NCI-H1092 (cell line): Measurements from ENCODE around the gene LTF.
"Not testable (repeated sequence)": the region's sequence is repeated elsewhere in the genome, so short reads cannot be mapped to it uniquely, and the experiment has no call there.

Experiments
- DNase-seq: peaks from one replicate; lab custom pipeline; 2025; lab: John Stamatoyannopoulos, UW

LTF gene

GRCh38 chr3:46464326-46465195 lies at the start of gene LTF:
LTF (minus strand) TSS chr3:46464905; CDS start chr3:46464867, 38 bp downstream.
- no peak for DNase-seq

GRCh38 chr3:46512191-46512749 lies 47.6 kb upstream of the LTF start:
- no peak for DNase-seq

DNA sequence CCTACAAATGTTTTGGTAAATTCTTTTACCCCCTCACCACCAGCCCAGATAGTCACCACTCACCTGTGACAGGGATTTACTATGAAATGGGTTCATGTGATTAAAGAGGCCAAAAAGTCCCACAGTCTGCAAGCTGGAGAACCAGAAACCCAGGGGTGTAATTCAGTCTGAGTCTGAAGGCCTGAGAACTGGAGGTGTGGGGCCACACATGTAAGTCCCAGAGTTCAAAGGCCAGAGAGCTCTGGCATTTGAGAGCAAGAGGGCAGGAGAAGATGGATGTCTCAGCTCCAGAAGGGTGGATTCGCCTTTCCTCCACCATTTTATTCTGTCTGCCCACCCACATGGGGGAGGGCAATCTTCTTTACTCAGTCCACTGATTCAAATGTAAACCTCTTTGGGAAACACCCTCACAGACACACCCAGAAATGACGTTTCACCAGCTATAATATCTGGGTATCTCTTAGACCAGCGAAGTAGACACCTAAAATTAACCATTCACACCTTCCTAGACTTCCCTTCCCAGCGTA lies 45.0 kb upstream of the LTF start:
- no peak for DNase-seq

- no peak for DNase-seq
These were observed 44.3 kb upstream of the LTF start for GRCh38 chr3:46508850-46509591.

GRCh38 chr3:46506526-46506925 lies 41.8 kb upstream of the LTF start:
- DNase-seq: no peak

DNA sequence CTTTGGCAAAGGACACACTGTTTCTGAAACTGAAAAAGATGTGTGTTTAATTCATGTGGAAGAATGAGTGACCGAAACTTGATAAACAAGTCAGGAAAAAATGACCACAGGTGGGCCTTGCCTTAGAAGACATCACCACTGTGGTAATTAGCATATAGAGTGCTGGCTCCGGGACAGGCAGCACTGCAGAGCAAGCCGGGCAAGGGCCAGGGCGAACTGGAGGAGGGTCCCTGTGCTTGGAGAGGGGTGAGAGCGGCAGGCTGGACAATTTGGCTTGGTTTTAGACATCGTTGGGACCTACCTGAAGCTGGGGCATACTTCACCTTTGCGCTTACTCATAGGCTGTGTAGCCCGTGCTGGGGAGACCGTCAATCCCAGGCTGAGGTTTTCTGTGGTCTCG lies 41.2 kb upstream of the LTF start:
- no peak for DNase-seq

DNA sequence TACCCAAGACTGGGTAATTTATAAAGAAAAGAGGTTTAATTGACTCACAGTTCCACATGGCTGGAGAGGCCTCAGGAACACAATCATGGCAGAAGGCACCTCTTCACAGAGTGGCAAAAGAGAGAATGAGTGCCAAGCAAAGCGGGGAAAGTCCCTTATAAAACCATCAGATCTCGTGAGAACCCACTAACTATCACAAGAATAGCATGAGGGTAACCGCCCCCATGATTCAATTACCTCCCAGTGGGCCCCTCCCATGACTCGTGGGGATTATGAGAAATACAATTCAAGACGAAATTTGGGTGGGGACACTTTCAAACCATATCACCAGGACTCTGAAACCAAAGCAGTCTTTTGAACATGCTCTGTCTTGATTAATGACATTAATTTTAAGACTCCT lies 40.1 kb upstream of the LTF start:
- DNase-seq: no peak

DNA sequence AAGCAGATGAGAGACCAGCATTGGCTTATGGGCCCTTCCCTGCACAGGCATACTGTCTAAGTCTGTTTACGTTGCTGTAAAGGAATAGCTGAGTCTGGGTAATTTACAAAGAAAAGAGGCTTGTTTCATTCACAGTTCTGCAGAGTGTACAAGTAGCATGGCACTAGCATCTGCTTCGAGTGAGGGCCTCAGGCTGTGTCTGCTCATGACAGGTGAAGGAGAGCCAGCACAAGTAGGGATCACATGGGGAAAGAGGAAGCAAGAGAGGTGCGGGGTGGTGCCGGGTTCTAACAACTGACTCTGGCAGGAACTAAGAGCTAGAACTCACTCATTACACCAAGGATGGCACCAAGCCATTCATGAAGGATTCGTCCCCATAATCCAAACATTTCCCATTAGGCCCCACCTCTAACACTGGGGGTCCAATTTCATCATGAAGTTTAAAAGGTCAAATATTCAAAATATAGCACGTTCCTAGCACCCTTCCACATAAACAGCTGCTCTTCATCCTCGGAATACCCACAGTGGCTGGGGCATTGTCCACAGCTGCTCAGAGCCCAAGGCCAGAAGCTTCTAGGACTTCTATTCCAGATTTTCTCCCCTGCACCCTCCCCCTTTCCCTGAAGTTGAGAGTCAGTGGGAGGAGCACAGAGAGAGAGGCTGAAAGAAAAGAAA lies 38.6 kb upstream of the LTF start:
- no peak for DNase-seq

DNA sequence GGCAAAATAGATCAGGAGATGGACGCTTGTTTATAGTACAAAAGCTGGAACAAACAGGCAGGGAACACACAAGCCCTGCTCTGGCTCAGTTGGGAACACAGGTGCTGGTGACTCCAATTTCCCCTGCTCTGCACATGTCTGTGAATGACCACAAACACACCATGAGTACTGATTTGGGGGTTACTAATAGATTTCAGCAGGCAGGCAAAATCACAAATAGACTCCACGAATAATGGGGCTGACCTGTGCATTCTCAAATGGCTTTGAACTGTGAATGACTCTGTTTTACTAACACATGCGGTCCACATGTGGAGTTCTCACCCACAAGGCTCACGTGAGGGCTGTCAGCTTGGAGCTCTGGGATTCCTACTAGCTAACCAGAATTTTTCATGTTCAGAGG lies 37.0 kb upstream of the LTF start:
- DNase-seq: no peak

DNA sequence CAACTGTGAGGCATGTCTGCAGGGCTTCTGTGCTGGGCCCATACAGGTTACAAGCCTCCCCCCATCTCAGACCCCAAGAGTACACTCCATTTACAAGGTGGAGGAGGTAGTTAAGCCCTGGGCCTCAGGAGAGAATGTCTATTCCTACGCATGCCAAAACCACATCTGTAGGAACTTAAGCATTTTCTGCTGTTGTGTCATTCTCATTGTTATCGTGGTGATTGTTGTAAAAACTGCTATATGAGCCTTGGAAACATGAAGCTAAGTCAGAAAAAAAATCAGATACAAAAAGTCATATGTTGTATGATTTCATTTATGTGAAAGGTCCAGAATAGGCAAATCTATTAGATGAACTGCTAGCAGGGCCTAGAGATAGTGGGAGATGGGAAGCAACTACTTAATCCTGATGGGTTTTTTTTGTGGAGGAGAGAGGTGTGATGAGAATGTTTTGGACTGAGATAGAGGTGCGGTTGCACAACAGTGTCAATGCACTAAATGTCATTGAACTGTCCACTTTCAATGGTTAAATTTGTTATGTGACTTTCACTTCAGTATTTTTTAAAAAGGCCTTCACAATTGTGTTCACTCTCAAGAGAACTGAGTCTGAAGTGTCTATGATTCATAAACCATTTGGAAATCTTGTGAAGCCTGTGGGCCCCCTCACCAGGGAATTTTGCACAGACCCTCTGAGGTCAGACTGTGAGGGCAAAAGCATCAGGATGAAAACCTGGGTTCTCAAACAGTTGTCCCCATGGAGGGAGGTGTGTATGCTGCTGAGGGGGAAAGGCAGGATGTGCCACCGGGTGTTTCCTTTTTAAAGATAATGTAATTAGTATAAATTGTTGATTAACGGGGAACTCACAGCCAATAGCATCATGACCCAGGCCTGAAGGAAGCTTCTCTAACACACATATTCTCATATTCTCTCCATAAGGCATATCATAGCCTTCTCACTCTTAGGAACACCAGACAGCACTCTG lies 36.2 kb upstream of the LTF start:
- no peak for DNase-seq

GRCh38 chr3:46498916-46499519 lies 34.3 kb upstream of the LTF start:
- no peak for DNase-seq

DNA sequence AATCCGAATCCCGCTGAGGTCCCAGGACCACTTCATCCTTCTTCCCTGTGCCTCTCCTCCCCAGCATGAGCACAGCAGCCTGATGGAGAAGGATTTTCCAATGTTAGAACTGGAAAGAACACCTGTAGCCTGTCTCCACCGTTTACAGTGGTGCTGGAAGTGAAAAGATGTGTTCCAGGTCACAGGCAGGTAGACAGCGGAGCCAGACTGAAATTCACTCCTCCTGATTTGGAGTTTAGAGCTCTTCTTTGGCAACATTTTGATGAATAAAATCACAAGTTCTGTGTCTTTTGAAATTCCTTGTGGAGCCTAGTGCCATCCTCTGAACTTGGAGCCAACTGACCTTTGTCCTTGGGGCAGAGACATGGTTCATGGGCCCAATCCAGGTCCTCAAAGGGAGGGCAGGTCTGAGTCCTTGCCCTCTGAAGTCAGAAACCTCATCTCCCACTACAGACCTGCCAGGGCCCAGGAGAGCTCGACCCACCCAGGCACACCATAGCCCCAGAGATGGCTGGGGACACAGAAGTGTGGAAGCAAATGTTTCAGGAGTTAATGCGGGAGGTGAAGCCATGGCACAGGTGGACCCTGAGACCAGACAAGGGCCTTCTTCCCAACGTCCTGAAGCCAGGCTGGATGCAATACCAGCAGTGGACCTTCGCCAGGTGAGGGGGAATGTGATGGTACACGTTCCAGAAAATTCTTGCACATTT lies 33.0 kb upstream of the LTF start, which contains the start of gene RTP3:
TSS of gene RTP3 (plus strand) at position 421 of the 710 bp plus-strand sequence. CDS start at position 508, 87 bp downstream.
- DNase-seq: no peak

DNA sequence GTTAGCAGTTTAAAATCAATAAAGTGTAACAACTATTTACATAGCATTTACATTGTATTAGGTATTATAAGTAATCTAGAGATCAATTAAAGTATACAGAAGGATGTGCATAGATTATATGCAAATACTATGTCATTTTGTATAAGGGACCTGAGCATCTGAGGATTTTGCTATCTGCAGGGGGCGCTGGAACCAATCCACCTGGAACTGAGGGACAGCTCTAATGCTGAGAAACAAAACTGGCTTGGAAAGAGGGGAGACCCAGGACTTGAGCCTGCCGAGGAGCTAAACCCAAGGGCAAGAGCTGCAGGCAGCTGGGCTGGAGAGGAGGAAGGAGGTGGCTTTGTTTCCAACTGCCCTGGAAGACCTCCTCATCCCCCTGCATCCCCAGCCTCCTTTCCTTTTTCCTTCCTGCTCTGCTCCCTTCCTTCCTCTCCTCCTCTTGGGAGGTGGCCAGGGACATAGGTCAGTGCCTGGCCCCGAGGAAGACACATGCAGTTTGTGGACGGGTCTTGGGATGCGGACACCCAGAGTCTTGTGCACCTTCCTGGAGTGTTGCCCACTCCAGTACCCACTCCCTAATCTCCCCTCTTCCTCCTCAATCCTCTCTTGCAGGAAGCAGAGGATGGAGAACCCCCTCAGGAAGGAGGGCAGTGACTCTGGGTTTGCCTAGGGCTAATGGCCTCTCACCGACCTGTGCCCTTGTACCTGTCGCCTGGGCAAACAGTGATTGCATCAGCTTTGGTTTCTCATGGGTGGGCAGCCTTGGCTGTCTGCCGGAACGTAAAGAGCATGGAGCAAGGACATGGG lies 32.2 kb upstream of the LTF start:
- no peak for DNase-seq

GRCh38 chr3:46495901-46496456 lies 31.3 kb upstream of the LTF start:
- DNase-seq: no peak

GRCh38 chr3:46494491-46494890 lies 29.8 kb upstream of the LTF start:
- DNase-seq: not testable (repeated sequence)

DNA sequence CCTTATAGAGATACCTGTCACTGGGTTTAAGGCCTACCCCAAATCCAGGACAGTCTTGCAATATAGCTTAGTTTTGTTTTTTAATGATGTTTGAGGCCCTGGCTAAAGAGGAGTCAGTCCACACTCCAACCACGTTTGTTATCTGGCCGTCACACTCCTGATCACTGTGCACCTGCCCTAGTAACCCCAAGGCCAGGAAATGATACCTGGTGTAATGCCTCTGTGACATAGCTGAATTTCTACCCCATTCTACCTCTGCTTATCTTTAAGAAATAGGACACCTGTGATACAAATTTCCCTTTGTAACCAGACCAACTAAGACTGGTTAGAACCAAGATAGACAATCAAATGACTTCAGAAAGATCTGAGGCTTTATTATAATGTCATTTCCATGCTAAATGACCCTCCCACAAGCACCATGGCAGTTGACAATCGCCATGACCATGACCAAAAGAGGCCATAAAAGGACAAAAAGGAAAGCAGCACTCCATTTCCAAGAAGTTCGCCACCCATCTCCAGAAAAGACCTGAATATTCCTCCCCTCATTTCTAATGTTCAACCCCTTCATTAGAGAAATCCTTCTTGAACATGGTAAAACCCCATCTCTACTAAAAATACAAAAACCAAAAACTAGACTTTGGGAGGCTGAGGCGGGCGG lies 28.3 kb upstream of the LTF start:
- no peak for DNase-seq

GRCh38 chr3:46491089-46492070 lies 26.7 kb upstream of the LTF start:
- no peak for DNase-seq
